A204.1 (cell line): ENCODE results near the gene PDE7B.
A peak's percentile ranks its signal among the peaks of the same experiment; 100 is the strongest.
"Not testable (repeated sequence)": the region's sequence is repeated elsewhere in the genome, so short reads cannot be mapped to it uniquely, and the experiment has no call there.

Experiments
- FAIRE-seq: peaks from 2 replicates; lab custom pipeline; 2012; peaks lifted over from hg19 to GRCh38; lab: Jason Lieb, UNC

Gene PDE7B

GRCh38 chr6:136192902-136193301, 341.4 kb downstream of the PDE7B start:
- FAIRE-seq = no peak

GRCh38 chr6:136201732-136202131, 350.2 kb downstream of the PDE7B start:
- no peak for FAIRE-seq

GRCh38 chr6:136208783-136209182, 357.3 kb downstream of the PDE7B start:
- no peak for FAIRE-seq

GRCh38 chr6:136209496-136209895, 358.0 kb downstream of the PDE7B start:
- FAIRE-seq = no peak

GRCh38 chr6:136210398-136211165, 359.1 kb downstream of the PDE7B start:
- no peak for FAIRE-seq

- no peak for FAIRE-seq
These were observed 361.1 kb downstream of the PDE7B start for GRCh38 chr6:136212608-136213007.

- no peak for FAIRE-seq
These were observed 361.6 kb downstream of the PDE7B start for GRCh38 chr6:136213012-136213539.

- no peak for FAIRE-seq
These were observed 362.4 kb downstream of the PDE7B start for GRCh38 chr6:136213853-136214252.

GRCh38 chr6:136216503-136217401, 365.3 kb downstream of the PDE7B start:
- peak; percentile 27 for FAIRE-seq

GRCh38 chr6:136224974-136225373, 373.5 kb downstream of the PDE7B start:
- not testable (repeated sequence) for FAIRE-seq

- FAIRE-seq = no peak
These were observed 374.0 kb downstream of the PDE7B start for GRCh38 chr6:136225496-136225895.

GRCh38 chr6:136226027-136226673, 374.6 kb downstream of the PDE7B start:
- no peak for FAIRE-seq

- no peak for FAIRE-seq
These were observed 375.3 kb downstream of the PDE7B start for GRCh38 chr6:136226674-136227377.

- no peak for FAIRE-seq
These were observed 377.3 kb downstream of the PDE7B start for GRCh38 chr6:136228814-136229213.

GRCh38 chr6:136230219-136230853, 378.8 kb downstream of the PDE7B start:
- FAIRE-seq = no peak

GRCh38 chr6:136232701-136233100, 381.2 kb downstream of the PDE7B start:
- FAIRE-seq = no peak

GRCh38 chr6:136235233-136235564, 383.7 kb downstream of the PDE7B start:
- FAIRE-seq = no peak

- FAIRE-seq = no peak
These were observed 385.2 kb downstream of the PDE7B start for GRCh38 chr6:136236466-136237293.

GRCh38 chr6:136244061-136244616, 392.6 kb downstream of the PDE7B start:
- FAIRE-seq = peak; percentile 86
